ENCODE data around the gene TPP1. TPM values are rescaled to one million over a fixed set of nuclear protein-coding genes. Genes with fewer than 3 reads are reported as not detected.

TPP1 gene
- total RNA-seq, 4 donors from 2014 or later, result 27.1 to 74.9 (median 40.7) TPM

- TF ChIP-seq POLR2A (IDR thresholded peaks at IDR 0.05) (no peak), CTCF (IDR thresholded peaks at IDR 0.05) (no peak)
- Histone ChIP-seq H3K9me3 (peaks cover 0 to 9% of the 10 kb centered on the region in 2 donors), H3K4me3 (no peak overlapping the region), H3K4me1 (no peaks in the 10 kb centered on the region), H3K27me3 (no peaks in the 10 kb centered on the region), H3K27ac (no peak overlapping the region), H3K36me3 (no peaks in the 10 kb centered on the region)
- intact Hi-C loops (cut with DNase I; ENCODE audit: low total_unique reads), result no loop called here
- peak in 1 of 2 donors; percentile 8 for DNase-seq
These were observed 32.5 kb downstream of the TPP1 start for GRCh38 chr11:6586434-6587359.

GRCh38 chr11:6584528-6584927 lies 34.7 kb downstream of the TPP1 start:
- no peaks in the 10 kb centered on the region for H3K27me3 ChIP-seq
- TF ChIP-seq POLR2A (IDR thresholded peaks at IDR 0.05), result no peak
- no peak for TF ChIP-seq CTCF (IDR thresholded peaks at IDR 0.05)
- H3K27ac ChIP-seq, result no peak overlapping the region
- H3K4me3 ChIP-seq, result no peak overlapping the region
- DNase-seq, result no peak
- H3K4me1 ChIP-seq, result no peaks in the 10 kb centered on the region
- intact Hi-C loops (cut with DNase I; ENCODE audit: low total_unique reads), result no loop called here
- H3K36me3 ChIP-seq, result no peaks in the 10 kb centered on the region
- peaks cover 0 to 9% of the 10 kb centered on the region in 2 donors for H3K9me3 ChIP-seq

- TF ChIP-seq CTCF (IDR thresholded peaks at IDR 0.05) (no peak), POLR2A (IDR thresholded peaks at IDR 0.05) (no peak)
- Histone ChIP-seq H3K27ac (no peak overlapping the region), H3K4me3 (no peak overlapping the region), H3K9me3 (peaks cover 0 to 9% of the 10 kb centered on the region in 2 donors), H3K4me1 (no peaks in the 10 kb centered on the region), H3K36me3 (no peaks in the 10 kb centered on the region), H3K27me3 (no peaks in the 10 kb centered on the region)
- no peak for DNase-seq
- intact Hi-C loops (cut with DNase I; ENCODE audit: low total_unique reads), result no loop called here
These were observed 35.6 kb downstream of the TPP1 start for GRCh38 chr11:6583584-6583983.

- Histone ChIP-seq H3K9me3 (peaks cover 0 to 9% of the 10 kb centered on the region in 2 donors), H3K27me3 (no peaks in the 10 kb centered on the region), H3K4me3 (no peak overlapping the region), H3K36me3 (no peaks in the 10 kb centered on the region), H3K27ac (no peak overlapping the region), H3K4me1 (peaks cover 0 to 11% of the 10 kb centered on the region in 2 donors)
- intact Hi-C loops (cut with DNase I; ENCODE audit: low total_unique reads), result no loop called here
- DNase-seq, result no peak
- no peak for TF ChIP-seq POLR2A (IDR thresholded peaks at IDR 0.05)
- no peak for TF ChIP-seq CTCF (IDR thresholded peaks at IDR 0.05)
These were observed 39.5 kb downstream of the TPP1 start for GRCh38 chr11:6579681-6580080.

- intact Hi-C loops (cut with DNase I; ENCODE audit: low total_unique reads), result no loop called here
- H3K27ac ChIP-seq, result no peak overlapping the region
These were observed 41.1 kb downstream of the TPP1 start for GRCh38 chr11:6578134-6578533.

More at GRCh38 chr11:6578134-6578533, 41.1 kb downstream of the TPP1 start:
- H3K36me3 ChIP-seq, result no peaks in the 10 kb centered on the region
- peaks cover 0 to under 1% of the 10 kb centered on the region in 2 donors for H3K9me3 ChIP-seq
- no peaks in the 10 kb centered on the region for H3K27me3 ChIP-seq
- H3K4me1 ChIP-seq, result peaks cover 0 to 11% of the 10 kb centered on the region in 2 donors
- TF ChIP-seq POLR2A (IDR thresholded peaks at IDR 0.05), result no peak
- no peak for TF ChIP-seq CTCF (IDR thresholded peaks at IDR 0.05)
- no peak for DNase-seq
- H3K4me3 ChIP-seq, result no peak overlapping the region
